T-cell (primary cell): ENCODE data around the gene TTC23. TPM values are rescaled to one million over a fixed set of nuclear protein-coding genes. Genes with fewer than 3 reads are reported as not detected.
"Not testable (repeated sequence)": the region's sequence is repeated elsewhere in the genome, so short reads cannot be mapped to it uniquely, and the experiment has no call there.

Experiments
- ATAC-seq, 4 experiments: fragments of 200-7000 bp in 3 of 4; fragments of 150-1000 bp in 1 of 4; cut with Tn5 transposase; replicated peaks in 1 of 4; 1 replicate in 3 of 4; 2 replicates in 1 of 4; pipeline ENCODE4 v1.10.0; 2021; ENCODE audit warnings: moderate library complexity in 3 of 4, mild to moderate bottlenecking in 2 of 4, moderate number of reproducible peaks in 1 of 4
- CTCF ChIA-PET, 2 donors: fragments of 300-600 bp; sonication (Branson Sonifier 250); formaldehyde crosslinking; loops; one replicate each; lab custom pipeline; 2022; ENCODE audit warnings: antibody characterized with exemption in 2 of 2; lab: Charles Lee
- POLR2A ChIA-PET, 2 donors: fragments of 300-600 bp; sonication (Branson Sonifier 250); formaldehyde crosslinking; loops; one replicate each; lab custom pipeline; 2022; ENCODE audit warnings: antibody characterized with exemption in 2 of 2; lab: Charles Lee
- DNase-seq, 35 experiments: peaks; one replicate each; pipeline versions ENCODE4 v3.0.0 to v3.0.0-alpha.2; 2013 to 2023
- H3K27ac ChIP-seq: one replicate; pipeline ENCODE4 v1.5.1; 2013; ENCODE audit warnings: low read length
- H3K27me3 ChIP-seq, 2 experiments: replicated peaks in 1 of 2; 1 replicate in 1 of 2; 2 replicates in 1 of 2; pipeline versions ENCODE4 v1.6.1 to v1.7.0; 2013; ENCODE audit warnings: low read length in 1 of 2, mixed read lengths in 1 of 2; ENCODE audit not compliant: control insufficient read depth in 2 of 2, insufficient read depth in 2 of 2; ENCODE audit errors: extremely low read depth in 1 of 2
- H3K36me3 ChIP-seq, 2 donors: 1 replicate in 1 of 2; 2 replicates in 1 of 2; pipeline versions ENCODE4 v1.6.1 to v1.7.0; 2013; ENCODE audit warnings: low read length in 1 of 2; ENCODE audit not compliant: control insufficient read depth in 2 of 2, insufficient read depth in 1 of 2; ENCODE audit errors: extremely low read depth in 1 of 2
- H3K4me1 ChIP-seq, 2 experiments: 1 replicate in 1 of 2; 2 replicates in 1 of 2; pipeline versions ENCODE4 v1.6.1 to v1.7.0; 2013; ENCODE audit warnings: low read length in 2 of 2, mixed read lengths in 1 of 2; ENCODE audit not compliant: insufficient read depth in 2 of 2, control insufficient read depth in 1 of 2; ENCODE audit errors: extremely low read depth in 1 of 2
- H3K4me3 ChIP-seq, 2 donors: 1 replicate in 1 of 2; 2 replicates in 1 of 2; pipeline versions ENCODE4 v1.5.1 to v1.7.0; 2013; ENCODE audit warnings: mild to moderate bottlenecking in 2 of 2, low read length in 1 of 2, moderate library complexity in 1 of 2; ENCODE audit not compliant: control insufficient read depth in 1 of 2; ENCODE audit errors: extremely low read depth in 1 of 2
- H3K9me3 ChIP-seq: 2 replicates; pipeline ENCODE4 v1.7.0; 2013
- H3K27ac Mint-ChIP-seq, 2 donors: one replicate each; pipeline ENCODE4 v1.8.0; 2020 to 2021; ENCODE audit warnings: mild to moderate bottlenecking in 2 of 2, mixed read lengths in 2 of 2
- H3K27me3 Mint-ChIP-seq, 2 donors: one replicate each; pipeline ENCODE4 v1.8.0; 2021 to 2022; ENCODE audit warnings: mixed read lengths in 2 of 2
- H3K36me3 Mint-ChIP-seq: one replicate; pipeline ENCODE4 v1.8.0; 2021; ENCODE audit warnings: mixed read lengths
- H3K4me1 Mint-ChIP-seq, 3 donors: one replicate each; pipeline ENCODE4 v1.8.0; 2020 to 2022; ENCODE audit warnings: mixed read lengths in 3 of 3, mild to moderate bottlenecking in 1 of 3
- H3K4me3 Mint-ChIP-seq, 3 donors: one replicate each; pipeline ENCODE4 v1.8.0; 2020 to 2022; ENCODE audit warnings: mild to moderate bottlenecking in 3 of 3, mixed read lengths in 3 of 3, moderate library complexity in 3 of 3
- H3K9me3 Mint-ChIP-seq, 3 donors: one replicate each; pipeline ENCODE4 v1.8.0; 2020 to 2022; ENCODE audit warnings: mixed read lengths in 3 of 3
- WGBS: methylation state at CpG from one replicate; pipeline ENCODE4 v1.1.5; 2013; ENCODE audit warnings: missing lambda C conversion rate; ENCODE audit not compliant: insufficient coverage; 5-methylcytosine and 5-hydroxymethylcytosine counted together
- total RNA-seq, 35 experiments: library from RNA in 6 of 35; stranded (reverse) in 6 of 35; fragments of 120-200 nt in 1 of 35; gene quantifications; one replicate each; pipeline versions ENCODE4 v1.2.1 to v1.2.4 and lab custom pipeline; 2013 to 2026

TTC23 gene
- total RNA-seq, 5 donors from 2014 or later (not counting 1 experiment from before 2014, with no cell fraction given), result 0.18 to 2.2 (median 1.3) TPM; not detected in 2

DNA sequence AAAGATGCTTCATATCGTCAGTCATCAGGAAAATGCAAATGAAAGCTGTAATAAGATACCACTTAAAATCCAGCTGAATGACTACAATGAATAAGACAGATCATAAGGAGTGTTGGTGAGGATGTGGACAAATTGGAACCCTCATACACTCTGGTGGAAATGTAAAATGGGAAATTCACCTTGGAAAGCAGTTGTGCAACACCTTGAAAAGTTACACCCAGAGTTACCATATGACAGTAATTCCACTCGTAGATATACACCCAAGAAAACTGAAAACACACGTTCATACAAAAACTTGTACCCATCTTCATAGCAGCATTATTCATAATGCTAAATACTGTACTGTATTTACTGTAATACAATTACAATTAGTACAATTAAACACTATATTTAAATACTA is 2.3 kb downstream of the TTC23 start:
- H3K27ac Mint-ChIP-seq, result peak overlapping the region in 1 of 2 donors; percentile 24
- ChIA-PET POLR2A (no interaction called here), CTCF (no interaction called here)
- H3K4me1 Mint-ChIP-seq, result peaks cover 11% of the 10 kb centered on the region in 3 donors
- H3K4me3 Mint-ChIP-seq, result no peak overlapping the region
- Histone ChIP-seq H3K27ac (no peak overlapping the region), H3K27me3 (no peaks in the 10 kb centered on the region), H3K36me3 (no peaks in the 10 kb centered on the region), H3K4me1 (peaks cover 3 to 7% of the 10 kb centered on the region in 2 experiments), H3K4me3 (no peak overlapping the region), H3K9me3 (no peaks in the 10 kb centered on the region)
- no peaks in the 10 kb centered on the region for H3K36me3 Mint-ChIP-seq
- peaks cover 0 to 3% (median 0%) of the 10 kb centered on the region in 3 donors for H3K9me3 Mint-ChIP-seq
- DNase-seq (no peak), ATAC-seq (no peak)
- WGBS, result no CpG with 5 or more reads among the region's 3 CpGs
- H3K27me3 Mint-ChIP-seq, result no peaks in the 10 kb centered on the region

- no peaks in the 10 kb centered on the region for H3K4me1 Mint-ChIP-seq
- ATAC-seq (no peak), DNase-seq (no peak)
- CTCF ChIA-PET, result no interaction called here
- Histone ChIP-seq H3K27ac (no peak overlapping the region), H3K4me3 (no peak overlapping the region), H3K36me3 (no peaks in the 10 kb centered on the region), H3K27me3 (peaks cover 0 to 4% of the 10 kb centered on the region in 2 experiments), H3K4me1 (no peaks in the 10 kb centered on the region), H3K9me3 (no peaks in the 10 kb centered on the region)
- no CpG with 5 or more reads among the region's 4 CpGs for WGBS
- H3K27me3 Mint-ChIP-seq, result peaks cover 0 to 6% of the 10 kb centered on the region in 2 donors
- H3K9me3 Mint-ChIP-seq, result no peaks in the 10 kb centered on the region
- H3K36me3 Mint-ChIP-seq, result no peaks in the 10 kb centered on the region
- H3K27ac Mint-ChIP-seq, result peak overlapping the region in 1 of 2 donors; percentile 50
- POLR2A ChIA-PET, result no interaction called here
- H3K4me3 Mint-ChIP-seq, result no peak overlapping the region
These were observed 5.1 kb downstream of the TTC23 start for GRCh38 chr15:99244306-99244705.

DNA sequence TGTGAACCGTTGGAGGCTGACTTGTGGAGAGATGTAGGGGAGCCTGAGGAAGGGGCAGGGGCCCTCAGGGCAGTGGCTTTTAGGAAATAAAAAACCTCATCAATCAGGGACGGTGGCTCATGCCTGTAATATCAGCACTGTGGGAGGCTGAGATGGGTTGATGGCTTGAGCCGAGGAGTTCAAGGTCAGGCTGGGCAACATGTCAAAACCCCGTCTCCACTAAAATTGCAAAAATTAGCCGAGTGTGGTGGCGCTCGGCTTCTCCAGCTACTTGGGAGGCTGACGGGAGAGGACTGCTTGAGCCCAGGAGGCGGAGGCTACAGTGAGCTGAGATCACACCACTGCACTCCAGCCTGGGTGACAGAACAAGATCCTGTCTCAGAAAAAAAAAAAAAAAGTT is 7.6 kb downstream of the TTC23 start:
- Mint-ChIP-seq H3K27me3 (peaks cover 0 to 13% of the 10 kb centered on the region in 2 donors), H3K27ac (no peak overlapping the region), H3K36me3 (no peaks in the 10 kb centered on the region), H3K9me3 (no peaks in the 10 kb centered on the region), H3K4me3 (no peak overlapping the region), H3K4me1 (no peaks in the 10 kb centered on the region)
- no peaks in the 10 kb centered on the region for H3K4me1 ChIP-seq
- no peaks in the 10 kb centered on the region for H3K9me3 ChIP-seq
- H3K27ac ChIP-seq, result no peak overlapping the region
- no peak overlapping the region for H3K4me3 ChIP-seq
- no peaks in the 10 kb centered on the region for H3K36me3 ChIP-seq
- no peak for DNase-seq
- no peak for ATAC-seq
- ChIA-PET CTCF (no interaction called here), POLR2A (no interaction called here)
- peaks cover 0 to 4% of the 10 kb centered on the region in 2 experiments for H3K27me3 ChIP-seq
- 97% methylated on average over 8 of the region's 9 CpGs for WGBS

DNA sequence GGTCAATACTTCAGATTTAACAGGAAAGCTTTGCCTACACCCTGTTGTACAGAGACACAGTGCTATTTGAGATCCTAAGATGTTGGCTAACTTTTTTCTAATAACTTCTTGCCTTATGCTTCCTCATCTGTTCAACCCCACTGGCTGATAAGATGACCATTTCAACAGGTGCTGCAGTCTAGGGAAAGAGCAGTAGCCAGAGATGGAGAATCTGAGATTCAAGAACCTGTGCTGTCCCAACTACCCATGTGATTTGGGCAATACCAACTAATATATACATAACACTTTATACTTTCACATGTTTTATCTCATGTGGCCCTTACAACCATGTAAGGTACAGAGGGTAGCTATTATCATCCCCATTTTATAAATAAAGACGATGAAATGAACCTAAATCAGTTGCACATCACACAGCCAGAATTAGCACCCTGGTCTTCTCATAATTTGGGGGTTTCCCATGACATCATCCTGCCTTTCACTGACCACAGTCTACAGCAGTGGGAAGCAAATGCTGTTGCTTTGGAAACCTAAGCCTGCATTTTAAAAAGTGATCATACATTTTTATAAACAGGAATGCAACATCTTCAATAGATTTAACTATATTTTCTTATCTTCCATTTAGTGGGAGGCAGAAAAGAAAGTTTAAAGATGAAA is 9.7 kb downstream of the TTC23 start:
- no peaks in the 10 kb centered on the region for H3K9me3 ChIP-seq
- CTCF ChIA-PET, result no interaction called here
- Mint-ChIP-seq H3K36me3 (no peaks in the 10 kb centered on the region), H3K4me1 (no peaks in the 10 kb centered on the region), H3K27ac (no peak overlapping the region), H3K27me3 (peaks cover 0 to 23% of the 10 kb centered on the region in 2 donors), H3K4me3 (no peak overlapping the region), H3K9me3 (no peaks in the 10 kb centered on the region)
- DNase-seq (peak in 1 of 35 experiments; percentile 35), ATAC-seq (peak in 1 of 4 experiments; percentile 36)
- H3K36me3 ChIP-seq, result no peaks in the 10 kb centered on the region
- peaks cover 0 to 4% of the 10 kb centered on the region in 2 experiments for H3K27me3 ChIP-seq
- H3K4me1 ChIP-seq, result no peaks in the 10 kb centered on the region
- H3K27ac ChIP-seq, result no peak overlapping the region
- POLR2A ChIA-PET, result no interaction called here
- H3K4me3 ChIP-seq, result no peak overlapping the region
- no CpG with 5 or more reads among the region's 1 CpG for WGBS

GRCh38 chr15:99238849-99239248 is 10.5 kb downstream of the TTC23 start:
- peaks cover 0 to 23% of the 10 kb centered on the region in 2 donors for H3K27me3 Mint-ChIP-seq
- no peak for DNase-seq
- ChIA-PET POLR2A (no interaction called here), CTCF (no interaction called here)
- H3K36me3 Mint-ChIP-seq, result no peaks in the 10 kb centered on the region
- ATAC-seq, result no peak
- no peaks in the 10 kb centered on the region for H3K4me1 ChIP-seq
- no peak overlapping the region for H3K27ac Mint-ChIP-seq
- H3K4me3 ChIP-seq, result no peak overlapping the region
- H3K27ac ChIP-seq, result no peak overlapping the region
- H3K9me3 ChIP-seq, result no peaks in the 10 kb centered on the region
- H3K4me3 Mint-ChIP-seq, result no peak overlapping the region
- peaks cover 0 to 4% of the 10 kb centered on the region in 2 experiments for H3K27me3 ChIP-seq
- H3K4me1 Mint-ChIP-seq, result no peaks in the 10 kb centered on the region
- H3K9me3 Mint-ChIP-seq, result no peaks in the 10 kb centered on the region
- H3K36me3 ChIP-seq, result no peaks in the 10 kb centered on the region
- no CpG with 5 or more reads among the region's 3 CpGs for WGBS

DNA sequence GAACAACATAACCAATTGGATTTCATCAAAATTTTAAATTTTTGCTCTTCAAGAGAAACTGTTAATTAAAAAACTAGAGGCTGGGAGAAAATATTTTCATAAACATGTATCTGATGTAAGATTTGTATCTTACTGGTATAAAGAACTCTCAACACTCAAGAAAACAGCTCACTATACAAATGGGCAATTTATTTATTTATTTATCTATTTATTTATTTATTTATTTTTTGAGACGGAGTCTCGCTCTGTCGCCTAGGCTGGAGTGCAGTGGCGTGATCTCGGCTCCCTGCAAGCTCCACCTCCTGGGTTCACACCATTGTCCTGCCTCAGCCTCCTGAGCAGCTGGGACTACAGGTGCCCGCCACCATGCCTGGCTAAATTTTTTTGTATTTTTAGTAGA is 15.2 kb downstream of the TTC23 start:
- POLR2A ChIA-PET, result interaction anchor here in 1 of 2 donors (0.7 kb wide), 1 partner anchor 71 kb away, joined by 3 read pairs; no protein-coding TSS in a partner anchor
- DNase-seq, H3K36me3 ChIP-seq, H3K4me3 Mint-ChIP-seq, ATAC-seq, H3K4me1 Mint-ChIP-seq, H3K27ac Mint-ChIP-seq, H3K36me3 Mint-ChIP-seq, H3K9me3 Mint-ChIP-seq, H3K4me1 ChIP-seq, H3K27ac ChIP-seq, H3K4me3 ChIP-seq, CTCF ChIA-PET, H3K9me3 ChIP-seq, H3K27me3 ChIP-seq: not testable (repeated sequence)
- WGBS, result no CpG with 5 or more reads among the region's 6 CpGs
- H3K27me3 Mint-ChIP-seq, result peaks cover 3 to 25% of the 10 kb centered on the region in 2 donors
